Lower lobe of right lung (tissue), 2 donors: ENCODE data around the gene SNAP25. TPM values are rescaled to one million over a fixed set of nuclear protein-coding genes. Genes with fewer than 3 reads are reported as not detected.

Source experiments
- ATAC-seq, 2 donors: fragments of 200-7000 bp; cut with Tn5 transposase; one replicate each; pipeline ENCODE4 v1.9.1; 2020 to 2022; ENCODE audit warnings: mild to moderate bottlenecking in 2 of 2, moderate library complexity in 2 of 2
- DNase-seq: peaks from one replicate; pipeline ENCODE4 v3.0.0-alpha.2; 2020
- H3K27ac ChIP-seq: fragments of 200-600 bp; one replicate; pipeline ENCODE4 v1.8.0; 2022
- H3K27me3 ChIP-seq: fragments of 200-600 bp; one replicate; pipeline ENCODE4 v1.8.0; 2022; ENCODE audit warnings: low read depth
- H3K36me3 ChIP-seq: fragments of 200-600 bp; one replicate; pipeline ENCODE4 v1.8.0; 2022; ENCODE audit warnings: mild to moderate bottlenecking
- H3K4me1 ChIP-seq: fragments of 200-600 bp; one replicate; pipeline ENCODE4 v1.8.0; 2022
- H3K4me3 ChIP-seq: fragments of 200-600 bp; one replicate; pipeline ENCODE4 v1.8.0; 2022; ENCODE audit warnings: mild to moderate bottlenecking
- H3K9me3 ChIP-seq: fragments of 200-600 bp; one replicate; pipeline ENCODE4 v1.8.0; 2022
- CTCF ChIP-seq: fragments of 200-600 bp; IDR thresholded peaks from one replicate; pipeline ENCODE4 v1.8.0; 2022; ENCODE audit warnings: antibody characterized with exemption, mild to moderate bottlenecking
- intact Hi-C: fragments of 100-400 bp; cut with DNase I; formaldehyde crosslinking; loops from one replicate; pipeline ENCODE4 v1.11.0; 2022
- total RNA-seq: library from RNA; stranded (reverse); fragmentation: NEBNext Ultra II Directional; extraction: Animal tissue kit (Norgen Biotek cat#: 25700); gene quantifications from one replicate; pipeline ENCODE4 v1.2.1, GENCODE V29; 2021
- donor health status: DM: no; HTN: yes; CAD: no; lungs with severe emphysema.

Gene SNAP25
- total RNA-seq, 1 donor from 2014 or later: 0.65 TPM

GRCh38 chr20:10282979-10283456 is 64.4 kb downstream of the SNAP25 start:
- no peak for DNase-seq
- TF ChIP-seq CTCF: no peak
- ATAC-seq: no peak
- H3K4me3 ChIP-seq: no peak overlapping the region
- no peaks in the 10 kb centered on the region for H3K9me3 ChIP-seq
- no peaks in the 10 kb centered on the region for H3K27me3 ChIP-seq
- no peaks in the 10 kb centered on the region for H3K36me3 ChIP-seq
- intact Hi-C loops: no loop called here
- H3K27ac ChIP-seq: no peak overlapping the region
- H3K4me1 ChIP-seq: no peaks in the 10 kb centered on the region

DNA sequence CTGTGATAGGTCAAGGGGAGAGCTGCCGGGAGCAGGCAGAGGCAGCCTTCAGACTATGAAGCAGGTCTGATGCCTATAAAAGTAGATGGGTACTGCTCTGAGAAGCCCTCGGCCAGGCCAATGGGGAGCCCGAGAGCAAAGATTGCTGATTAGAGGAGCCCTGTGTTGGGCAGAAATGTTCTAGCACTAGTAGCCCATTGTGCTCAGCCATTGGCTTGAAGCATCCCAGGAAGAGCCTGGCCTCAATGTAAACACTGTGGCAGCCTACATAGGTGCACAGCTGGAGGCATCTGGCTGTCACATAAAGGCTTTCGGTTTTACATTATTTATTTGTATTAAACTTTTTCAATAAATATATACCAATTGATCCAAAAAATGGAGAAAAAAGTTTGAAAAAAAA is 67.7 kb downstream of the SNAP25 start:
- intact Hi-C loops: no loop called here
- TF ChIP-seq CTCF: no peak
- no peaks in the 10 kb centered on the region for H3K27me3 ChIP-seq

GRCh38 chr20:10288421-10288820 is 69.8 kb downstream of the SNAP25 start:
- no peaks in the 10 kb centered on the region for H3K9me3 ChIP-seq
- no peak overlapping the region for H3K27ac ChIP-seq
- H3K36me3 ChIP-seq: no peaks in the 10 kb centered on the region
- H3K4me3 ChIP-seq: no peak overlapping the region
- intact Hi-C loops: no loop called here
- no peak for ATAC-seq
- no peak for DNase-seq
- H3K27me3 ChIP-seq: no peaks in the 10 kb centered on the region
- H3K4me1 ChIP-seq: no peaks in the 10 kb centered on the region
- no peak for TF ChIP-seq CTCF

More for the DNA sequence above, 67.7 kb downstream of the SNAP25 start:
- no peaks in the 10 kb centered on the region for H3K36me3 ChIP-seq
- H3K4me3 ChIP-seq: no peak overlapping the region
- ATAC-seq (no peak), DNase-seq (no peak)
- no peaks in the 10 kb centered on the region for H3K4me1 ChIP-seq
- H3K9me3 ChIP-seq: no peaks in the 10 kb centered on the region
- no peak overlapping the region for H3K27ac ChIP-seq

DNA sequence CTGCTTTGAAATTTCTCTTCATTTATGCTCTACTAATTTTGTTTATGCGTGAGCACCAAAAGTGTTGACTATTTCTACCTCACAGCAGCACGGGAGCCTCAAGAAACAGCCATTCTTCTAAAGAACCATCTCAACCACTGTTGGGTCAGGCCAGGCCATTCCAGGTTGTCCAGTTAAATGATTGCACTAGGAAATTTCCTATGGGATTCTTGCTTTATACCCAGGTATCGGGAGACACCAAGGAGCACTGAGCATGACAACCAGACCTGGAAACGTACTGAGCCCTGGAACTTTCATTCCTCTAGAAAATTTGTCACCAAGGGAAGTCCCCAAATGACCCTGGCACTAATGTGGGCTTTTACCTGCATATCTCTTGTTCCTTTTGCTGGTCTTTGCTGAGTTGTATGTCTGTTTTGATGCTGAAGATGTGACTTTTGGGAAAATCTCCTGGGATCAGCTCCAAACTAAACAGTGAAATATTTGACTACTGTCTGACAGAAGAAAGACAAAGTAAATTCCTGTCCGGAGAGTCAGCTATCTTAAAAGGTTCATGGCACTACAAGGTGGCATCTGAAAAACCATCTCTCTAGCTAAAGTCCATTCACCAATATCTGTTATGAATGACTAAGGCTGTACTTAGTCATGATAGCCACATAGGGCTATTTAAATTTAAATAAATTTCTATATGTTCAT is 70.5 kb downstream of the SNAP25 start:
- intact Hi-C loops: no loop called here
- no peaks in the 10 kb centered on the region for H3K27me3 ChIP-seq
- no peak overlapping the region for H3K27ac ChIP-seq
- DNase-seq: no peak
- no peaks in the 10 kb centered on the region for H3K9me3 ChIP-seq
- no peaks in the 10 kb centered on the region for H3K4me1 ChIP-seq
- H3K36me3 ChIP-seq: no peaks in the 10 kb centered on the region
- no peak for TF ChIP-seq CTCF
- H3K4me3 ChIP-seq: no peak overlapping the region
- ATAC-seq: no peak

DNA sequence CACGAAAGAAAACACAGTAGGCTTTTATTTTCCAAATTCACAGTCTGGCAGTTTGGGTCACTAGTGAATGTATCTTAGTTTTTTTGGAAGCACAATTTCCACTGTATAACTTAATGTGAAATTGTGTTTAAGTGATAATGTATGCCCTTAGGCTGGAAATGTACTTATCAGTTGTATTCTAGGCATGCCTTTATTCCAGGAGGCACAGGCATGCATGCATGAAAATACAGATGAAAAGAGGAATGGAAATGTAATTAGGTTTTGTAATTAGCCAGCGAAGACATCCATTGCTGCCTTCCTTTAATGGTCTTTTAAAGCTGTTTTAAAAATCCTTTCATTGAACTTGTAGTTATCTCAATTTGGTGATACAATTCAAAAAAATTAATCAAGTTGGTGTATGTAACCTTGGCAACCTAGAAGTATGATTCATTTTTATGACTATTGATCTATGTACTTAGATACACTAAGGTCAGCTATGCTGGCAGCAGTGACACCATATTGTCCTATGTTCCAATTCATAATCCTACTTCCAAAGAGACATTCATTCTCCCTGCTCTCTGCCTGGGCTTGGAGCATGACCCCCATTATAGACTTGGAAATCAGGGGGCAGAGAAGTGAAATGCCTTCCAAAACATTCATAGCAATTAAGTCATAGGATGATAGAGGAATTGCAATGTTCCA is 73.1 kb downstream of the SNAP25 start:
- no peaks in the 10 kb centered on the region for H3K4me1 ChIP-seq
- no peaks in the 10 kb centered on the region for H3K27me3 ChIP-seq
- H3K36me3 ChIP-seq: no peaks in the 10 kb centered on the region
- DNase-seq (no peak), ATAC-seq (no peak)
- TF ChIP-seq CTCF: no peak
- intact Hi-C loops: no loop called here
- no peak overlapping the region for H3K4me3 ChIP-seq
- H3K9me3 ChIP-seq: no peaks in the 10 kb centered on the region
- H3K27ac ChIP-seq: no peak overlapping the region
